GM12878 (cell line): ENCODE measurements around the gene FBLIM1.

ENCODE experiments used
- POLR2A ChIP-seq: IDR thresholded peaks from 2 replicates; pipeline ENCODE4 v1.6.1; 2011; ENCODE audit warnings: low read depth, mild to moderate bottlenecking, low read length
- REST ChIP-seq: IDR thresholded peaks from 2 replicates; pipeline ENCODE4 v1.6.1; 2012; ENCODE audit warnings: mild to moderate bottlenecking, low read depth, low read length
- SRF ChIP-seq, 2 experiments: IDR thresholded peaks; 2 replicates each; pipeline ENCODE4 v1.6.1; 2011; ENCODE audit warnings: low read depth in 2 of 2, low read length in 2 of 2, mild to moderate bottlenecking in 1 of 2, moderate library complexity in 1 of 2
- USF2 ChIP-seq: IDR thresholded peaks from 2 replicates; pipeline ENCODE4 v1.6.1; 2011; ENCODE audit warnings: low read depth, low read length, improper control_type of control experiment, borderline replicate concordance

- no peak for TF ChIP-seq USF2
- no peak for TF ChIP-seq REST
- TF ChIP-seq SRF (IDR thresholded peaks at IDR 0.05; ENCODE audit: low read depth in 2 of 2, low read length in 2 of 2) = no peak
- TF ChIP-seq POLR2A = no peak
These were observed 27.1 kb downstream of the FBLIM1 start for GRCh38 chr1:15785683-15786082.
